ENCODE measurements around the gene RBSN.

The RBSN gene

DNA sequence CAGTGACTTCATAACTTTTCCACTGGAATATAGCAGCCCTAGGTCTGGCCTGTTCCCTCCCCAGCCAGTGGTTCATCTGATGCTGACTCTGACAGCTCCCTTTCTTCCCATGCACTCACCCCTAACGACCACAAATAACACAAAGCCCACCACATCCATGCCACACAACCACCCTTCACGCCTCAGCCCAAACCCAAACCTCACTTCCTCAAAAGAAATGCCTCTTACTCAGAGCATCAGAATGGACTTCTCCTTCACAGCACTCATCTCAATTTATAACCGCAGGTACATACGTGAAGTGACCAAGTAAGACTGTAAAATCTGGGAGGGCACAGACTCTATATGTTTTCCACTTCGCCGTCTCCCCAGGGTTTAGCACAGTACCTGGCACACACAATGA is 1.1 kb downstream of the RBSN start:
- DNase-seq: no peak

GRCh38 chr3:15096046-15096445 is 2.9 kb downstream of the RBSN start:
- no peak for DNase-seq

- no peak for DNase-seq
Observed at GRCh38 chr3:15094187-15094875, 4.6 kb downstream of the RBSN start.

DNA sequence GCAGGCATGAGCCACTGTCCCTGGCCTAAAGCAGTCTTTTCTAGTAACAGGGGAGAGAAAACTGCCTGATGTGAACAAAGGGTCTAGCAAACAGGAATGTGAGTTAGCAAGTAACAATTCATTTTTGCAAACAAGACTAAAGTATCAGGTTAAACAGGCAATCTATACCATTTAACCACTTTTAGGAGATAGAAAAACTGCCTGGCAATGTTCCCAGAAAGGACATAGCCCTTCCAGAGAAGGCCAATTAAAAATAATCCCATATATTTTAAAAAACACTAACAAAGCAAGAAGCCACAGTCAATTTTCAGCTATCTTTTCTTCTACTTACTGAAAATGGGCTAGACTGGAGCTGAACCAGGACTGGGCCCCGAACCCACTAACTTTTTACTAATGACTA is 6.3 kb downstream of the RBSN start:
- DNase-seq: no peak

DNA sequence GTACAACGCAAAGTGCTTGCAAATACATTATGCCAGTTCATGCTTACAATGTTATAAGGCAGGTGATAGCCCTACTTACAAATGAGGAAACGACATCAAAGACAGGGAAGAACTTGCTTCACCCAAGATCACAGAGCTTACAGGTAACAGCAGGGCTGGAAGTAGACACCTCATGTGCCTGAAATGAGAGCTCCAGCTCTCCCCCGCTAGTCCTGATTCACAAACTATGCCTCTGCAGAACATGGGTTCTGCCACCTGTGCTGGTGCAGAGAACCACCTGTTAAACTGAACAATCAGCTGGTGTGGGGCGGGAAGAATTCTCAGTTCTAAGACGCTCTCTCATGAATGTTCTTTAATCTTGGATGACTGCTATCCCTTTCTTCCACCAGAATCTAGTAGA is 7.4 kb downstream of the RBSN start:
- no peak for DNase-seq

DNA sequence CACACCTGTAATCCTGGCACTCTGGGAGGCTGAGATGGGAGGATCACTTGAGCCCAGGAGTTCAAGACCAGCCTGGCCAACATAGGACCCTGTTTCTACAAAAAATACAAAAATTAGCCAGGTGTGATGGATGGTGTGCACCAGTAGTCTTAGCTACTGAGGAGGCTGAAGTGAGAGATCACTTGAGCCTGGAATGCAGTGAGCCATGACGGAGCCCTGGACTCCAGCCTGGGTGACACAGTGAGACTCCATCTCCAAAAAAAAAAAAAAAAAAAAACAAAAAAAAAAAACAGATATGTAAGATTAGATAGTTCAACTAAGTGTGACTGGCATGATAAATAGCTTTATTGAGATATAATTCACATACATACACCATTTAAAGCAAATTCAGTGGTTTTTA is 9.7 kb downstream of the RBSN start:
- DNase-seq: no peak

DNA sequence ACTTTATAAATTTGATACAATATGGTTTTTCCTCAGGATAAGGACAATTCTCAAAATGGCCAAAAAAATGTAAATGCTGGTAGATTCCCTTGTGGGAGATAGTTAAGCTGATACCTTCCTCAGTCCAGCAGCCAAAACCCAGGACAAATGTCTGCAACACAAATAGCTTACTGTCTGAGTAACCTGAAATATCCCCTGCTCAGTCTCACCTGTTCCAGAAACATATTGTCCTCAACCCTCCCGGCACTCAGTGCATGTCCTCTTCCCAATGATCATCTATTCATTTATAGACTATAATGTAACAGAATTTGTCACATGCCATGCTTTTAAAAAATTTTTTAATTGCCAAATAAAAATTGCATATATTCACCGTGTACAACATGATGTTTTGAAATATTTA is 12.2 kb downstream of the RBSN start:
- no peak for DNase-seq

DNA sequence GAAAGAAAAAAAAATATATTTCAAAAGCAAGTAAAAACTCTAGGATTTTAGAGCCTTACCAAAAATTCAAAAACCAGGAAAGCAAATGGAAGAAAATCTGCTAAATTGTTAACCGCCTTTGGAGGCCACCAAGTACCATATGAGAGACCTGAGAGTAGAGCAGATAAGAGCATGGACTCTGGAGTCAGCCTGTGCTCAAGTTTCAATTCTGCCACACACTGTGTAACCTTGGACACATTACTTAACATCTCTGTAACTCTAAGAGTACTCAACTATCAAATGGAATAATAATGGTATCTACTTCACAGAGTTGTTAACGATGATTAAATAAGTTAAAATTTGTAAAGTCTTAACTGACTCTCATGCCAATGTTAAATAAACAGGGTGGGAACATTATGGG is 12.7 kb downstream of the RBSN start:
- no peak for DNase-seq

DNA sequence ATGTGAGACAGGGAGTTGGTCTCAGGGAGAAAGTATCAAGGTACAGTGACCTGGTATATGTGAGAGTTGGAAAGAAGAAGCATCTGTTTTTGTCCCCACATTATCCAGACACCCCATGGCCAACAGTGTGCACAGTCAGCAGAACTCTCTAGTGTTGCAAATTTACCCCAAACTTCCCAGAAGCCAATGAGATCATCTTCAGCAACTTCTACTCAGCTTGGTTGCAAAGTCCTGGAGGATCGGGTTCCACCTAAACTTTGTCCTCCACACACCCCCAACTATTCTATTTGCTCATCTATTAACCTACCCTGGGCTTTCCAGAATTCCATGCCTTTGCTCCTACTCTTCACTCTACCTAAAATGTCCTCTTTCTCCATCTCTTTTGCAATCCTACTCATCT is 15.7 kb downstream of the RBSN start:
- no peak for DNase-seq

GRCh38 chr3:15081960-15082664 is 16.8 kb downstream of the RBSN start:
- DNase-seq: no peak

GRCh38 chr3:15079091-15079490 is 19.9 kb downstream of the RBSN start:
- DNase-seq: no peak

- DNase-seq: no peak
Observed at GRCh38 chr3:15074500-15074899, 24.4 kb downstream of the RBSN start.

DNA sequence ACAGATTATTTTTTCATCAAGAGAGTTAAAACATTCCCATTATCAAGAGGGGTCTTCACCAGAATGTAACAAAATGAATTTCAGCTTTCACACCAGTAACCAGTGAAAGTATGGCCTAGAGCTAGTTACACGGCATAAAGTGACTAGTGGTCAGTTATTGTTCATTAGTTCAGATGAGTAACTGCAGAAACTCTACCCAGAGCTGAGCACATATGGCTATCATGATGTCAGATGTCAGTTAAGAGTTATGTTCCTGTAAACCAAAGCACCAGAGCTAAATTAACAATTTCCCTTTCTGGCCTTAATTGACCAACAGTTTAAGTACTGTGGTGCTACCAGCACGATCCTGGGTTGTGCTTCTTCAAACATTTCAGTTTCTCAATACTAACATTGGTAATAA is 27.2 kb downstream of the RBSN start:
- DNase-seq: no peak

DNA sequence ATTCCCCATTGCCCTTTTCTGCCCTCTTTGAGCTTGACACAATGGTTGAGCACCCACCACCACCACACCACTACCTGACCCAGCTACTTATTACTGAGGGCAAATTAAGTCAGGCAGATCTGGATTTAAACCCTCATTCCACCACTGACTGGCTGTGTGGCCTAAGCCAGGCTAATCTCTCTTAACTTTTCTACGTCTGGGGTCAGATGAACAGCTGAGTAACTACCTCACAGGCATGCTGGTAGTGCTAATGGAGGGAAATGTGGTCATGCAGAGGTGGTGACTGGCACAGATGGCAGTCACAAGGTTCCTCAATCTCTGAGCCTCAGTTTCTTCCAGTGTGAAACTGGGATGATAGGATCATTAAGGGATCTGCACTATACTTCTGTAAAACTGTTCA is 29.5 kb downstream of the RBSN start:
- DNase-seq: no peak

- DNase-seq: no peak
Observed at GRCh38 chr3:15066467-15066866, 32.5 kb downstream of the RBSN start.

- DNase-seq: no peak
Observed at GRCh38 chr3:15065550-15066007, 33.4 kb downstream of the RBSN start.

- DNase-seq: peak; percentile 79 to 90
Observed at GRCh38 chr3:15064835-15065549, 34.0 kb downstream of the RBSN start, which contains the start of gene MRPS25. MRPS25 (minus strand) TSS chr3:15065315; CDS start chr3:15065194, 121 bp downstream.

DNA sequence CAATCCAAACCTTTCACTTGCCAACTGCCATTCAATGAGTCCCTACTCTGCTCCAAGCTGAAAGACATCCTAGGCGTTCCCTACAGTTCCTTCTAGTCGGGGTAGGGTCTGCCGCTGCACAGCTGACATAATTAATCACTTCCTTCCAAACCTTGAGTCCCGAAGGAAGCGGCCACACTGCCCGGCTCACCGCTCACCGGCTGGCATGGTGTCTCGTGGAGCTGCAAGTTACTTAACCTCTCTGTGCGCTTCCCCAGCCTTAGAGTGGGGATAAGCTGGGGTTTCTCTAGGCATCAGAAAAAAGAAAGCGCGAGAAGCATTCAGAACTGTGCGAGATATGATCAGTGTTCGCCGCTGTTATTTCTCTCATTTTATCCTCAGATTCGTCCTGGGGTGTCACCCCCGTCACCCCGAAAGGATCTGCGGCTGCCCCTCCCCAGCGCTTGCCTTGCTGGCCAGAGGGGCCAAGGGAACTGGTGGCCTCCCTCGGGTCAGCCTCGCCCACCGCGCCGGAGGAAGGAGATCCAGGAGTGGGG is 34.6 kb downstream of the RBSN start:
- no peak for DNase-seq

- DNase-seq: no peak
Observed at GRCh38 chr3:15063656-15064286, 35.2 kb downstream of the RBSN start.

DNA sequence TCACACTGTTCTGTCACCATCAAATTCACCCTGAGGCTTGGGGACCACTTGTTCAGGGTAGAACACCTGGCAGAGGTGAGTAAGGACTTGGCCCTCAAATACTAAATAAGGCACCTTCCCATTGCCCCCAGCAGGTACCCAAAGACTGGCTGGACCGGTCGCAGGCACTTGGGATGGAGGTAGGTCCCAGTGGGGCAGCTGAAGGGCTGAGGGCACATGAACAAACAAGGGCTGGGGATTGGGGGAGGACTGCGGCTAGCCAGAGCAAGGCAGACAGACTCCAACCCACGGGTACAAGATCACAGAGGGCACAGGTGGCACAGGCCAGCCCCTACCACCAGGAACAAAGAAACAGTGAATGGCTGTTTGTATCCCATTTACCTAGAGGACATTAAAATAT is 35.7 kb downstream of the RBSN start:
- DNase-seq: no peak

GRCh38 chr3:15060029-15060428 is 38.9 kb downstream of the RBSN start:
- no peak for DNase-seq

- no peak for DNase-seq
Observed at GRCh38 chr3:15056676-15057404, 42.1 kb downstream of the RBSN start.
